GM19025 (cell line): ENCODE results near the gene PHPT1.
A peak's percentile ranks its signal among the peaks of the same experiment; 100 is the strongest.
"Not testable (repeated sequence)": the region's sequence is repeated elsewhere in the genome, so short reads cannot be mapped to it uniquely, and the experiment has no call there.

Source experiments
- ATAC-seq: cut with Tn5 transposase; IDR thresholded peaks from one replicate; pipeline ENCODE4 v1.9.1; 2021; ENCODE audit warnings: mild to moderate bottlenecking, low read depth, moderate library complexity; ENCODE audit not compliant: unreplicated experiment

Gene PHPT1

GRCh38 chr9:136881691-136882108, 32.5 kb downstream of the PHPT1 start:
- peak; percentile 28 for ATAC-seq

GRCh38 chr9:136882109-136882946, 33.1 kb downstream of the PHPT1 start:
- ATAC-seq = no peak

GRCh38 chr9:136882947-136883283, 33.7 kb downstream of the PHPT1 start:
- not testable (repeated sequence) for ATAC-seq

- ATAC-seq = not testable (repeated sequence)
Measured at GRCh38 chr9:136883670-136884069, 34.5 kb downstream of the PHPT1 start.

GRCh38 chr9:136885950-136886578, 36.9 kb downstream of the PHPT1 start, which contains the start of gene TRAF2:
Gene TRAF2, plus strand, starts transcription at chr9:136886516. Its CDS starts 12,225 bp downstream, at chr9:136898741.
- peak; percentile 75 for ATAC-seq

GRCh38 chr9:136886610-136887597, 37.7 kb downstream of the PHPT1 start:
- peak; percentile 24 for ATAC-seq

GRCh38 chr9:136888454-136888853, 39.2 kb downstream of the PHPT1 start:
- no peak for ATAC-seq

- ATAC-seq = no peak
Measured at GRCh38 chr9:136889858-136890257, 40.6 kb downstream of the PHPT1 start.

GRCh38 chr9:136890661-136891060, 41.5 kb downstream of the PHPT1 start:
- no peak for ATAC-seq

GRCh38 chr9:136896027-136896426, 46.8 kb downstream of the PHPT1 start:
- no peak for ATAC-seq

- no peak for ATAC-seq
Measured at GRCh38 chr9:136898483-136899100, 49.4 kb downstream of the PHPT1 start.

GRCh38 chr9:136899196-136899595, 50.0 kb downstream of the PHPT1 start:
- no peak for ATAC-seq

- no peak for ATAC-seq
Measured at GRCh38 chr9:136900556-136900955, 51.3 kb downstream of the PHPT1 start.
